Stomach (tissue), 4 donors: ENCODE data around the gene SEC22C.

Source experiments
- POLR2A ChIP-seq, 4 donors: fragments of 450-650 bp; IDR thresholded peaks; one replicate each; pipeline ENCODE4 v1.6.1; 2016; ENCODE audit warnings: antibody characterized with exemption in 4 of 4, control low read depth in 2 of 4, mild to moderate bottlenecking in 1 of 4, moderate library complexity in 1 of 4
- POLR2AphosphoS5 ChIP-seq, 3 donors: sonication (generic); formaldehyde crosslinking; IDR thresholded peaks; one replicate each; pipeline ENCODE4 v1.6.1; 2016; ENCODE audit warnings: antibody characterized with exemption in 3 of 3
- TF ChIP-seq, protein P1 (sequence below), 7 experiments: fragments of 450-650 bp in 4 of 7; fragments of 200-600 bp in 3 of 7; sonication (generic) in 3 of 7; IDR thresholded peaks; one replicate each; pipeline ENCODE4 v1.5.1; 2016 to 2019; ENCODE audit warnings: antibody characterized with exemption in 7 of 7, control low read depth in 2 of 7, mild to moderate bottlenecking in 1 of 7

DNA sequence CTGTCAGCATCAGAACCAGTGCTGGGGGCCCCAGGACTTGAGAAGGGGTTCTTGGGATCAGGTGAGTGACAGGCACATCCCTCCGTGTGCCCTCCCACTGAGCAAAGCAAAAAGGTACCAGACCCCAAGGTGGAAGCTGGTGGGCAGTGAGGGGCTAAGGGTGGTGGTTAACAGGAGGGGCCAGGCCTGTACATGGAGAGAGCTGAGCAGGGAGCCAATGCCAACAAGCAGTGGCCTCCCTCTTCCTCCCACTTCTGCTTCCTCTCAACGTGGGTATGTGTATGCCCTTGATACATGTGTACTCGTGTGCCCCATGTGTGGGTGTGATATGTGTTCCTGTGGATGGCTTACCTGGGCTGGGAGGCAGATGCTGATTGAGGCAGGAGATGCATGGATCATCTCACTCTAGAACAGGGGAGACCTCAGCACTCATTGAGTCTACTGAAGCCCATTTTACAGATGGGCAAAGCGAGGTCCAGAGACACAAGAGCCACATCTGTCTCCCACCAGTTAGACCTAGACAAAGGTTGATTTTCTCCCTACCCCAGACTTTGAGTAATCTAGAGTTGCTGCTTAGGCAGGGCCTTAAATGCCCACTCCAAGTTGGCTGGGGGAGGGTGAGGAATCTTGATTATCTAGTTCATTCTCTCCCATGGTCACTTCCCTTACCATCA lies 78.4 kb downstream of the SEC22C start:
- TF ChIP-seq, protein P1, sequence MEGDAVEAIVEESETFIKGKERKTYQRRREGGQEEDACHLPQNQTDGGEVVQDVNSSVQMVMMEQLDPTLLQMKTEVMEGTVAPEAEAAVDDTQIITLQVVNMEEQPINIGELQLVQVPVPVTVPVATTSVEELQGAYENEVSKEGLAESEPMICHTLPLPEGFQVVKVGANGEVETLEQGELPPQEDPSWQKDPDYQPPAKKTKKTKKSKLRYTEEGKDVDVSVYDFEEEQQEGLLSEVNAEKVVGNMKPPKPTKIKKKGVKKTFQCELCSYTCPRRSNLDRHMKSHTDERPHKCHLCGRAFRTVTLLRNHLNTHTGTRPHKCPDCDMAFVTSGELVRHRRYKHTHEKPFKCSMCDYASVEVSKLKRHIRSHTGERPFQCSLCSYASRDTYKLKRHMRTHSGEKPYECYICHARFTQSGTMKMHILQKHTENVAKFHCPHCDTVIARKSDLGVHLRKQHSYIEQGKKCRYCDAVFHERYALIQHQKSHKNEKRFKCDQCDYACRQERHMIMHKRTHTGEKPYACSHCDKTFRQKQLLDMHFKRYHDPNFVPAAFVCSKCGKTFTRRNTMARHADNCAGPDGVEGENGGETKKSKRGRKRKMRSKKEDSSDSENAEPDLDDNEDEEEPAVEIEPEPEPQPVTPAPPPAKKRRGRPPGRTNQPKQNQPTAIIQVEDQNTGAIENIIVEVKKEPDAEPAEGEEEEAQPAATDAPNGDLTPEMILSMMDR (IDR thresholded peaks at IDR 0.05), result no peak
- no peak for TF ChIP-seq POLR2AphosphoS5 (IDR thresholded peaks at IDR 0.05)
- no peak for TF ChIP-seq POLR2A (IDR thresholded peaks at IDR 0.05)
